ENCODE results near the gene CYP1A1. TPM values are rescaled to one million over a fixed set of nuclear protein-coding genes. Genes with fewer than 3 reads are reported as not detected.

Gene CYP1A1
- total RNA-seq (0.26 TPM), polyA plus RNA-seq (7.3 TPM)

- Histone ChIP-seq H3K4me3 (ENCODE audit: low read depth, low read length) (peak within 1 kb of the TSS; percentile 61), H3K36me3 (ENCODE audit: insufficient read depth) (no peaks in the 10 kb centered on the region), H3K4me1 (ENCODE audit: insufficient read depth) (no peaks in the 10 kb centered on the region), H3K27ac (ENCODE audit: low read depth) (no peak within 1 kb of the TSS)
- DNase-seq (ENCODE audit: extremely low spot score), result no peak
- WGBS, result 1% methylated on average over 10 of the region's 10 CpGs
Measured at GRCh38 chr15:74725225-74725774, at the start of gene CYP1A1. Gene CYP1A1, minus strand, starts transcription at chr15:74725528. Its CDS starts 2,431 bp downstream, at chr15:74723097.

DNA sequence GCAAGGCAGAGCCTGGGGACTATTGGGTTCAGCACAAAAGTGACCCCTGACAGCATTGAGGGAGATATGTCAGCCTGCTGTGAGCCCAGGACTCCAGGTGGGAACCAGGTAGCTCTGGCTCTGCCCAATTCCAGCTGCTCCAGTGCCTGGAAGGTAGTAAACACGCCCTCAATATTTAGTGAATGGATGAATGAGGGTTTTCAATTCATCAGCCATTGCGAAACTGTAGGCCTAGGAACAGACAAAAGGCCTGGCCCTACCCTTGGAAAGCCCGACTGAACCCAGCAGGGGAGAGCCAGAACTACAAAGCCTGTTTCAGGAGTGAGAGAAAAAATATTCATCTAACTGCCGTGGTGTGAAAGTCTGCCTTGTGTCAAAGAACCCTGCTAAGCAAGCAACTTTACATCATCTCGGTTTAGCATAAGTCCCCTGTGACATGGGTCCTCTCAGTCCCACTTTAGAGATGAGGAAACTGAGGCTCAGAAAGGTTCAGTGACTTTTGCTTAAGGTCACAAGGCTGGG is 48.5 kb upstream of the CYP1A1 start:
- H3K4me1 ChIP-seq (ENCODE audit: insufficient read depth), result no peaks in the 10 kb centered on the region
- no peak overlapping the region for H3K27ac ChIP-seq (ENCODE audit: low read depth)
- 71% methylated on average over 5 of the region's 5 CpGs for WGBS
- no peak for DNase-seq (ENCODE audit: extremely low spot score)
- H3K4me3 ChIP-seq (ENCODE audit: low read depth, low read length), result no peak overlapping the region
- H3K36me3 ChIP-seq (ENCODE audit: insufficient read depth), result no peaks in the 10 kb centered on the region

DNA sequence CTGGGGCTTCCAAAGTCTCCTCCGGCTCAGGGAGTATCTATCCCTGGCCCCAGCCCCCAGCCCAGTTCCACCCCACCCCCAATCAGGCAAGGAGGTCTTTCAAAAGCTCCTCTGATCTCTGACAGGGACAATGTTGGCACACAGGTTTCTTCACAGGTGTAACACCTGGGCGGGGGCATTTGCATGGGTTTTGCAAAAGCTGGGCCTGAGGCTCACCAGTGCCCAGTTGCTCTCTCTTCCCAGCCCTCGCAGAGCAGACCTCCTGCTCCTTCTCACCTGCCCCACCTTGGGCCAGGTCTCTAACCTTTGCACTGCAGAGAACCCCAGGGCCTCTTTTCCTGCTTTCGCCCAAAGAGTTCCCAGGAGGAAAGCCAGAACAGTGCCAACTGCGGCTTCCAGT is 48.0 kb upstream of the CYP1A1 start:
- DNase-seq (ENCODE audit: extremely low spot score), result no peak
- Histone ChIP-seq H3K4me1 (ENCODE audit: insufficient read depth) (no peaks in the 10 kb centered on the region), H3K27ac (ENCODE audit: low read depth) (no peak overlapping the region), H3K36me3 (ENCODE audit: insufficient read depth) (no peaks in the 10 kb centered on the region), H3K4me3 (ENCODE audit: low read depth, low read length) (no peak overlapping the region)
- 84% methylated on average over 5 of the region's 5 CpGs for WGBS

GRCh38 chr15:74770211-74770903 is 45.0 kb upstream of the CYP1A1 start:
- no peaks in the 10 kb centered on the region for H3K36me3 ChIP-seq (ENCODE audit: insufficient read depth)
- H3K27ac ChIP-seq (ENCODE audit: low read depth), result no peak overlapping the region
- no peak overlapping the region for H3K4me3 ChIP-seq (ENCODE audit: low read depth, low read length)
- WGBS, result 57% methylated on average over 4 of the region's 4 CpGs
- H3K4me1 ChIP-seq (ENCODE audit: insufficient read depth), result no peaks in the 10 kb centered on the region
- no peak for DNase-seq (ENCODE audit: extremely low spot score)

DNA sequence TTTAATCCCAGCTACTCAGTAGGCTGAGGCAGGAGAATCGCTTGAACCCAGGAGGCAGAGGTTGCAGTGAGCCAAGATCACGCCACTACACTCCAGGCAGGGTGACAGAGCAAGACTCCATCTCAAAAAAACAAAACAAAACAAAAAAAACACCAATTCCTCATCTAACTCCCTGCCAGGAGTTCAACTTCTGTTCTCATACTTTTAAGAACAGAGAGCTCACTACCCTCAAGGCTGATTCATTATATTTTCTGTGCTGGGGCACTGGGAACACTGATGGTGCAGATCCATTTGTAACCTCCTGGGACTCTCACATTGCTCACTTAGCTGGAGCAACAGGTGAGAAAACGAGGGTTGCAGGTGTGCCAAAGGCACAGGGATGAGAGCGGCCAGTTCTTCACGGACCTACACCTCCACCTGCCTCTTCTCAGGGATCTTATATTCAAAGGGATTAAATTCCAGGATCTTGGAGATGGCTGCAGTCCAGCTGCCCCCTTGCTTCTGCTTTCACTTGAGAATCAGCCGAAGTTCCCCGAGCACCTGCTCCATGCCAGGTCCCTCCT is 44.2 kb upstream of the CYP1A1 start:
- Histone ChIP-seq H3K4me3 (ENCODE audit: low read depth, low read length) (no peak overlapping the region), H3K36me3 (ENCODE audit: insufficient read depth) (no peaks in the 10 kb centered on the region), H3K27ac (ENCODE audit: low read depth) (no peak overlapping the region), H3K4me1 (ENCODE audit: insufficient read depth) (no peaks in the 10 kb centered on the region)
- DNase-seq (ENCODE audit: extremely low spot score), result no peak
- WGBS, result 64% methylated on average over 7 of the region's 7 CpGs

GRCh38 chr15:74768771-74769342 is 43.5 kb upstream of the CYP1A1 start:
- H3K27ac ChIP-seq (ENCODE audit: low read depth), result no peak overlapping the region
- no peaks in the 10 kb centered on the region for H3K4me1 ChIP-seq (ENCODE audit: insufficient read depth)
- no peak overlapping the region for H3K4me3 ChIP-seq (ENCODE audit: low read depth, low read length)
- H3K36me3 ChIP-seq (ENCODE audit: insufficient read depth), result no peaks in the 10 kb centered on the region
- no peak for DNase-seq (ENCODE audit: extremely low spot score)
- 6% methylated on average over 9 of the region's 9 CpGs for WGBS

- DNase-seq (ENCODE audit: extremely low spot score), result no peak
- no peak overlapping the region for H3K27ac ChIP-seq (ENCODE audit: low read depth)
- H3K4me1 ChIP-seq (ENCODE audit: insufficient read depth), result no peaks in the 10 kb centered on the region
- WGBS, result 30% methylated on average over 15 of the region's 15 CpGs
- H3K36me3 ChIP-seq (ENCODE audit: insufficient read depth), result no peaks in the 10 kb centered on the region
- H3K4me3 ChIP-seq (ENCODE audit: low read depth, low read length), result no peak overlapping the region
Measured at GRCh38 chr15:74768099-74768770, 42.9 kb upstream of the CYP1A1 start.

DNA sequence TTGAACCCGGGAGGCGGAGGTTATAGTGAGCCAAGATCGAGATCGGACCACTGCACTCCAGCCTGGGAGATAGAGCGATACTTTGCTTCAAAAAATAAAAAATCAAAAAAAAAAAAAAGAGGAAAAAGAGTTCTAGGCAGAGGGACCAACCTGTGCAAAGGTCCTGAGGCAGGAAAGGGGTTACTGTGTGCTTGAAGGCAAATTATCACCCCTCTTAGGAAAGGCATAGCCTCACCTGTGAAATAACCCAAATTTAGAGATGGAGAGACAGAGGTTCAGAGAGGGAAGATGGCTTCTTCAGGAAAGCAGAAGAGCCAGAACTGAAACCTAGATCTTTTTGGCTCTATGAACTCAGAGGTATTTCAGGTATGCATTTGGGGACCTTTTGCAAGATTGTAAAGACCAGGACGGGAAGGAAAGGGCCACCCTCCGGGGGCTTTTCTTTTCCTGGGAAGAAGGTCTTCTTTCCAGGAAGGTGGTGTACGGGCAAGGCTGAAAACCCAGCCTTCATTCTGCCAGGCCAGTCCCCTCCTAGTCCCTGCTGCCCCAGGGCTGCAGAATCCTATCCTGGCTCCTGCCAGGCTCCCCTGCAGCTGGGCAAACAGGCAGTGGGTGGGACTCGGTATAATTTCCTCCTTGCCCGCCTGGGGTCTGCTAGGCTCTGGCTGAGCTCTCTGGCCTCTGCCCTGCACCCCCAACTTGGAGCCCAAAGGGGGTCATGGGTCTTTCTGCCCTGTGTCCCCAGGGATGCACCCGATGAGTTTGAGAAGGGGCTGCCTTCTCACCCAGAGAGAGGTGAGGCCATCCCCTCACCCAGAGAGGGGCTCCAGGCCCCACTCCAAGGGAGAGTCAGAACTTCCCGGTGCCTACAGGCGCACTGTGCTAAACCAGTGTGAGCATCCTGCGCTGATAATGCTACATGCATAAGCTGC is 42.1 kb upstream of the CYP1A1 start:
- no peak for DNase-seq (ENCODE audit: extremely low spot score)
- no peak overlapping the region for H3K4me3 ChIP-seq (ENCODE audit: low read depth, low read length)
- 83% methylated on average over 14 of the region's 14 CpGs for WGBS
- H3K27ac ChIP-seq (ENCODE audit: low read depth), result no peak overlapping the region
- H3K36me3 ChIP-seq (ENCODE audit: insufficient read depth), result no peaks in the 10 kb centered on the region
- H3K4me1 ChIP-seq (ENCODE audit: insufficient read depth), result no peaks in the 10 kb centered on the region

- 84% methylated on average over 15 of the region's 15 CpGs for WGBS
- no peak overlapping the region for H3K27ac ChIP-seq (ENCODE audit: low read depth)
- no peaks in the 10 kb centered on the region for H3K36me3 ChIP-seq (ENCODE audit: insufficient read depth)
- no peaks in the 10 kb centered on the region for H3K4me1 ChIP-seq (ENCODE audit: insufficient read depth)
- no peak for DNase-seq (ENCODE audit: extremely low spot score)
- H3K4me3 ChIP-seq (ENCODE audit: low read depth, low read length), result no peak overlapping the region
Measured at GRCh38 chr15:74763416-74763815, 38.1 kb upstream of the CYP1A1 start.

DNA sequence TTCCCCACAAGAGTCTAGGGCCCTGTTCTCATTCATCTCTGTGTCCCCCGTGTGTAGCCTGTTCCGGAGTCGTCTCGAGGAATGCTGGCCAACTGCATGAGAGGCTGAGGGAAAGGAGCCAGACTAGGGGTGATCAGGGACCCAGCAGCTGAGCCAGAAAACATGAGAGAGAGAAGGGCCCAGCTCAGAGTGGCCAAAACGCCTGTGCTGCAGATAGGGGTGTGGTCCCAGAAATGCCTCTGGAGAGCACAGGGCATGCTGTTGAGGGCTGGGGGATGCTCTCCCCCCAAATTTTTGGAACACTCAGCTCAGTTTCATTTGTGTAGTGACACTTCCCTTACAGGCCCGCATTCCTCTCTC is 37.4 kb upstream of the CYP1A1 start:
- Histone ChIP-seq H3K4me3 (ENCODE audit: low read depth, low read length) (no peak overlapping the region), H3K36me3 (ENCODE audit: insufficient read depth) (no peaks in the 10 kb centered on the region), H3K27ac (ENCODE audit: low read depth) (no peak overlapping the region), H3K4me1 (ENCODE audit: insufficient read depth) (no peaks in the 10 kb centered on the region)
- WGBS, result 27% methylated on average over 6 of the region's 6 CpGs
- DNase-seq (ENCODE audit: extremely low spot score), result no peak

DNA sequence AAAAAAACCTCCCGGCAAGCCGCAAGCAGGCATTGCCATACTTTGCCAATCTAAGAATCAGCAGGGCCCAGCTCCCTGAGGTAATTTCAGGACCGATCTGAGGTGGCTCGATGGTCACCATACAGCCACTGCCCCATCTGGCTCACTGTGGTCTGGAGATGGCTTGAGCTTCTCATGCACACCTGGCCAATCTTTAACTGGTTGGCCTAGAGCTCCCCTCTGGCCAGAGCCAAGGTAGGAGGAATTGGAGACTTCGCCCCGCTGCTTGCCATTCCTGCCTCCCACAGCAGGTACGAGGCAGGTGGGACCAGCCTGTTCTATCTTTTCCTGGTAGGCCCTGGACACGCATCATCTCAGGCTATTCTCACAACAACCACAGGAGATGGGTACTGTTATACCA is 33.4 kb upstream of the CYP1A1 start:
- Histone ChIP-seq H3K27ac (ENCODE audit: low read depth) (no peak overlapping the region), H3K4me3 (ENCODE audit: low read depth, low read length) (no peak overlapping the region), H3K36me3 (ENCODE audit: insufficient read depth) (no peaks in the 10 kb centered on the region), H3K4me1 (ENCODE audit: insufficient read depth) (no peaks in the 10 kb centered on the region)
- WGBS, result 93% methylated on average over 8 of the region's 8 CpGs
- DNase-seq (ENCODE audit: extremely low spot score), result no peak

DNA sequence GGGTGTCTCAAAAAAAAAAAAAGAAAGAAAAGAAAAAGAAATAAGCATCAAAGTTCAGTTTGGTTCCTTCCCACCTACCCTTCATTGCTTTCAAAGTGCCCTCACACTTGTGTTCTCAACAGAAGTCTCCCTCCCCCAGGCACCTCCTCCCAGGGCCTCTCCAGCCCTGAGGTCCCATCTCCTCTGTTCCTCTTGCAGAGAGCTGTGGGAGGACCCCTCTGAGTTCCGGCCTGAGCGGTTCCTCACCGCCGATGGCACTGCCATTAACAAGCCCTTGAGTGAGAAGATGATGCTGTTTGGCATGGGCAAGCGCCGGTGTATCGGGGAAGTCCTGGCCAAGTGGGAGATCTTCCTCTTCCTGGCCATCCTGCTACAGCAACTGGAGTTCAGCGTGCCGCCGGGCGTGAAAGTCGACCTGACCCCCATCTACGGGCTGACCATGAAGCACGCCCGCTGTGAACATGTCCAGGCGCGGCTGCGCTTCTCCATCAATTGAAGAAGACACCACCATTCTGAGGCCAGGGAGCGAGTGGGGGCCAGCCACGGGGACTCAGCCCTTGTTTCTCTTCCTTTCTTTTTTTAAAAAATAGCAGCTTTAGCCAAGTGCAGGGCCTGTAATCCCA is 29.4 kb upstream of the CYP1A1 start:
- Histone ChIP-seq H3K27ac (ENCODE audit: low read depth) (no peak overlapping the region), H3K4me3 (ENCODE audit: low read depth, low read length) (no peak overlapping the region), H3K4me1 (ENCODE audit: insufficient read depth) (no peaks in the 10 kb centered on the region), H3K36me3 (ENCODE audit: insufficient read depth) (no peaks in the 10 kb centered on the region)
- 84% methylated on average over 20 of the region's 20 CpGs for WGBS
- DNase-seq (ENCODE audit: extremely low spot score), result no peak

Data from urinary bladder (tissue), 4 donors.